H9 (cell line): ENCODE measurements around the gene UBE4B. TPM values are rescaled to one million over a fixed set of nuclear protein-coding genes. Genes with fewer than 3 reads are reported as not detected.

Experiments used
- DNase-seq: peaks from one replicate; pipeline ENCODE4 v3.0.0-alpha.2; 2017
- H2AFZ ChIP-seq: one replicate; pipeline ENCODE4 v1.6.1; 2013; ENCODE audit warnings: mild to moderate bottlenecking, low read length, control low read depth, moderate library complexity
- H2AK5ac ChIP-seq: 2 replicates; pipeline ENCODE4 v1.6.1; 2013; ENCODE audit warnings: low read length, control low read depth, mixed read lengths; ENCODE audit not compliant: insufficient read length
- H2BK120ac ChIP-seq: one replicate; pipeline ENCODE4 v1.6.1; 2013; ENCODE audit warnings: low read depth, mild to moderate bottlenecking, low read length, control low read depth, inconsistent platforms; ENCODE audit not compliant: poor library complexity, severe bottlenecking
- H2BK12ac ChIP-seq: 2 replicates; pipeline ENCODE4 v1.6.1; 2013; ENCODE audit warnings: low read length, control low read depth, mixed read lengths, low read depth; ENCODE audit not compliant: insufficient read length
- H2BK15ac ChIP-seq: 2 replicates; pipeline ENCODE4 v1.6.1; 2013; ENCODE audit warnings: low read depth, low read length, control low read depth
- H2BK20ac ChIP-seq: one replicate; pipeline ENCODE4 v1.6.1; 2013; ENCODE audit warnings: low read depth, mild to moderate bottlenecking, low read length, control low read depth, inconsistent platforms; ENCODE audit not compliant: poor library complexity, severe bottlenecking
- H2BK5ac ChIP-seq: 2 replicates; pipeline ENCODE4 v1.6.1; 2013; ENCODE audit warnings: low read length, control low read depth, mixed read lengths; ENCODE audit not compliant: insufficient read length
- H3K14ac ChIP-seq: 2 replicates; pipeline ENCODE4 v1.6.1; 2013; ENCODE audit warnings: low read length, control low read depth; ENCODE audit not compliant: insufficient read depth
- H3K18ac ChIP-seq: 2 replicates; pipeline ENCODE4 v1.6.1; 2013; ENCODE audit warnings: low read depth, mild to moderate bottlenecking, mixed read lengths, low read length, control low read depth; ENCODE audit not compliant: insufficient read length
- H3K23ac ChIP-seq: 2 replicates; pipeline ENCODE4 v1.6.1; 2013; ENCODE audit warnings: low read length, control low read depth, mixed read lengths, low read depth; ENCODE audit not compliant: insufficient read length
- H3K23me2 ChIP-seq: 2 replicates; pipeline ENCODE4 v1.6.1; 2013; ENCODE audit warnings: low read depth, mild to moderate bottlenecking, mixed read lengths, low read length, control low read depth; ENCODE audit not compliant: insufficient read length, poor library complexity, severe bottlenecking
- H3K27ac ChIP-seq: 2 replicates; pipeline ENCODE4 v1.5.1; 2013; ENCODE audit warnings: low read length, control low read depth, mixed read lengths, low read depth; ENCODE audit not compliant: insufficient read length
- H3K27me3 ChIP-seq: 2 replicates; pipeline ENCODE4 v1.6.1; 2013; ENCODE audit warnings: low read length, control low read depth, inconsistent platforms; ENCODE audit not compliant: insufficient read depth
- H3K4ac ChIP-seq: 2 replicates; pipeline ENCODE4 v1.6.1; 2013; ENCODE audit warnings: low read depth, mild to moderate bottlenecking, control low read depth, inconsistent platforms, low read length, moderate library complexity
- H3K4me1 ChIP-seq: 2 replicates; pipeline ENCODE4 v1.6.1; 2013; ENCODE audit warnings: low read length, control low read depth, inconsistent platforms; ENCODE audit not compliant: insufficient read depth
- H3K4me2 ChIP-seq: 2 replicates; pipeline ENCODE4 v1.6.1; 2013; ENCODE audit warnings: low read length, control low read depth, mixed read lengths; ENCODE audit not compliant: insufficient read length, insufficient read depth
- H3K56ac ChIP-seq: 2 replicates; pipeline ENCODE4 v1.6.1; 2013; ENCODE audit warnings: low read depth, mild to moderate bottlenecking, mixed read lengths, low read length, control low read depth; ENCODE audit not compliant: insufficient read length
- H3K79me1 ChIP-seq: 2 replicates; pipeline ENCODE4 v1.6.1; 2013; ENCODE audit warnings: low read depth, mild to moderate bottlenecking, moderate library complexity, low read length, control low read depth, inconsistent platforms; ENCODE audit not compliant: insufficient read depth, poor library complexity, severe bottlenecking
- H3K79me2 ChIP-seq: 2 replicates; pipeline ENCODE4 v1.6.1; 2013; ENCODE audit warnings: low read length, control low read depth, inconsistent platforms; ENCODE audit not compliant: insufficient read depth
- H3K9ac ChIP-seq: 2 replicates; pipeline ENCODE4 v1.6.1; 2013; ENCODE audit warnings: low read length, control low read depth, mixed read lengths; ENCODE audit not compliant: insufficient read length; ENCODE audit errors: extremely low read depth
- H3K9me3 ChIP-seq: one replicate; pipeline ENCODE4 v1.6.1; 2013; ENCODE audit warnings: low read depth, low read length, inconsistent platforms; ENCODE audit not compliant: control insufficient read depth
- H3T11ph ChIP-seq: one replicate; pipeline ENCODE4 v1.6.1; 2013; ENCODE audit warnings: mild to moderate bottlenecking, low read length, control low read depth, inconsistent platforms
- H4K20me1 ChIP-seq: one replicate; pipeline ENCODE4 v1.6.1; 2013; ENCODE audit not compliant: control insufficient read depth, insufficient read length, insufficient read depth
- H4K5ac ChIP-seq: 2 replicates; pipeline ENCODE4 v1.6.1; 2013; ENCODE audit warnings: low read depth, mild to moderate bottlenecking, mixed read lengths, low read length, control low read depth; ENCODE audit not compliant: insufficient read length
- H4K8ac ChIP-seq: replicated peaks from 2 replicates; pipeline ENCODE4 v1.6.1; 2013; ENCODE audit warnings: low read length, control low read depth, mixed read lengths, low read depth; ENCODE audit not compliant: insufficient read length
- H4K91ac ChIP-seq: 2 replicates; pipeline ENCODE4 v1.6.1; 2013; ENCODE audit warnings: low read depth, mild to moderate bottlenecking, moderate library complexity, mixed read lengths, low read length, control low read depth; ENCODE audit not compliant: insufficient read length
- H3K27ac Mint-ChIP-seq, 3 experiments: 2 replicates in 2 of 3; 3 replicates in 1 of 3; pipeline ENCODE4 v1.8.0; 2020 to 2021; ENCODE audit warnings: mixed read lengths in 3 of 3, mild to moderate bottlenecking in 1 of 3, moderate library complexity in 1 of 3
- H3K27me3 Mint-ChIP-seq: 2 replicates; pipeline ENCODE4 v1.8.0; 2021; ENCODE audit warnings: low read depth, mild to moderate bottlenecking, moderate library complexity, mixed read lengths
- H3K36me3 Mint-ChIP-seq, 3 experiments: 2 replicates in 2 of 3; 3 replicates in 1 of 3; pipeline ENCODE4 v1.8.0; 2020 to 2021; ENCODE audit warnings: low read depth in 3 of 3, mixed read lengths in 3 of 3; ENCODE audit not compliant: insufficient read depth in 1 of 3
- H3K4me1 Mint-ChIP-seq, 2 experiments: 2 replicates each; pipeline ENCODE4 v1.8.0; 2020; ENCODE audit warnings: mixed read lengths in 2 of 2
- H3K4me3 Mint-ChIP-seq, 2 experiments: 2 replicates in 1 of 2; 3 replicates in 1 of 2; pipeline ENCODE4 v1.8.0; 2020 to 2021; ENCODE audit warnings: mild to moderate bottlenecking in 2 of 2, mixed read lengths in 2 of 2, moderate library complexity in 1 of 2
- H3K9me3 Mint-ChIP-seq, 2 experiments: 2 replicates in 1 of 2; 3 replicates in 1 of 2; pipeline ENCODE4 v1.8.0; 2020; ENCODE audit warnings: mild to moderate bottlenecking in 2 of 2, mixed read lengths in 2 of 2, moderate library complexity in 1 of 2
- CTCF ChIP-seq: fragments of 200-600 bp; sonication (generic); conservative IDR thresholded peaks from 3 replicates; pipeline ENCODE4 v1.8.0; 2021; ENCODE audit warnings: antibody characterized with exemption, mild to moderate bottlenecking
- WGBS: extraction: QIAGEN DNeasy Blood & Tissue Kit; methylation state at CpG from one replicate; pipeline ENCODE4 v1.1.7; 2013; ENCODE audit warnings: missing lambda C conversion rate, low lambda C conversion rate, mixed read lengths; ENCODE audit not compliant: insufficient read length; ENCODE audit errors: extremely low coverage; 5-methylcytosine and 5-hydroxymethylcytosine counted together
- total RNA-seq: library from RNA; stranded (reverse); gene quantifications from 2 replicates; pipeline ENCODE4 v1.2.1, GENCODE V29; 2021

UBE4B gene
- total RNA-seq, 1 experiment from 2014 or later: 67.6 TPM

- DNase-seq: no peak
- H3K27me3 ChIP-seq: no peaks in the 10 kb centered on the region
- H3K4me1 ChIP-seq: no peaks in the 10 kb centered on the region
- H3K9me3 ChIP-seq: no peaks in the 10 kb centered on the region
- Mint-ChIP-seq H3K27ac (no peak overlapping the region), H3K36me3 (peaks cover 5 to 20% (median 9%) of the 10 kb centered on the region in 3 experiments; a peak in 4 of 7 replicates), H3K9me3 (no peaks in the 10 kb centered on the region), H3K4me1 (peaks cover 11 to 16% of the 10 kb centered on the region in 2 experiments), H3K4me3 (no peak overlapping the region), H3K27me3 (no peaks in the 10 kb centered on the region)
- H4K8ac ChIP-seq: no peak overlapping the region
- no peak overlapping the region for H3K56ac ChIP-seq
- no peak overlapping the region for H2BK20ac ChIP-seq
- no peak overlapping the region for H2AK5ac ChIP-seq
- H4K20me1 ChIP-seq: no peaks in the 10 kb centered on the region
- no peaks in the 10 kb centered on the region for H3K79me1 ChIP-seq
- TF ChIP-seq CTCF: no peak
- no CpG with 5 or more reads among the region's 2 CpGs for WGBS
- H2BK15ac ChIP-seq: no peak overlapping the region
- no peak overlapping the region for H3K4me2 ChIP-seq
- H3K27ac ChIP-seq: no peak overlapping the region
- no peak overlapping the region for H3K14ac ChIP-seq
- no peak overlapping the region for H3T11ph ChIP-seq
- H2AFZ ChIP-seq: no peak overlapping the region
- H2BK12ac ChIP-seq: no peak overlapping the region
- peaks cover 4% of the 10 kb centered on the region; the same call in 1 of the 2 replicates for H3K79me2 ChIP-seq
- H3K23me2 ChIP-seq: no peaks in the 10 kb centered on the region
- no peak overlapping the region for H3K23ac ChIP-seq
- no peak overlapping the region for H2BK120ac ChIP-seq
- H4K5ac ChIP-seq: no peak overlapping the region
- no peak overlapping the region for H3K18ac ChIP-seq
- no peak overlapping the region for H2BK5ac ChIP-seq
- no peak overlapping the region for H3K4ac ChIP-seq
- H3K9ac ChIP-seq: no peak overlapping the region
- no peak overlapping the region for H4K91ac ChIP-seq
These were observed 21.7 kb downstream of the UBE4B start for GRCh38 chr1:10054465-10054864.
